ENCODE measurements around the gene FARP1.

FARP1 gene

DNA sequence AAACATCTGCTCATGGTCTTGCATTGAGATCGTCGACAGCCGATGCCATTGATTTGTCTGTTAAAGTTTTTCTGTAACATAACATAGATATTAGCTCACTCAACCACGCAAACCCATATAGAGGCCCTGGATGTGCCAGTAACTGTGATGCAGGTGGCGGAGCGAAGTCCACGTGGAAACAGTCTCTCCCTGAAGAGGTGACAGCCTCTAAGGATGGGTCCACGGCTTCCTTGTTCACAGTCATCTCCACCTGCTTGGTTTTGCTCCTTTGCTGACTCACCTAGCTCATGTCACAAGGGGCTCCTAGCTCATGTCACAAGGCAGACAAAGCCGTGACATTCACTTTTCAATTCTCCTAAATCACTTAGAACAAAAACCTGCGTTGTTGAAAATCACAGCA is 42.4 kb upstream of the FARP1 start:
- no peak overlapping the region for H3K27ac ChIP-seq
- no peak for TF ChIP-seq ZFX (IDR thresholded peaks at IDR 0.05)
- TF ChIP-seq, protein P1, sequence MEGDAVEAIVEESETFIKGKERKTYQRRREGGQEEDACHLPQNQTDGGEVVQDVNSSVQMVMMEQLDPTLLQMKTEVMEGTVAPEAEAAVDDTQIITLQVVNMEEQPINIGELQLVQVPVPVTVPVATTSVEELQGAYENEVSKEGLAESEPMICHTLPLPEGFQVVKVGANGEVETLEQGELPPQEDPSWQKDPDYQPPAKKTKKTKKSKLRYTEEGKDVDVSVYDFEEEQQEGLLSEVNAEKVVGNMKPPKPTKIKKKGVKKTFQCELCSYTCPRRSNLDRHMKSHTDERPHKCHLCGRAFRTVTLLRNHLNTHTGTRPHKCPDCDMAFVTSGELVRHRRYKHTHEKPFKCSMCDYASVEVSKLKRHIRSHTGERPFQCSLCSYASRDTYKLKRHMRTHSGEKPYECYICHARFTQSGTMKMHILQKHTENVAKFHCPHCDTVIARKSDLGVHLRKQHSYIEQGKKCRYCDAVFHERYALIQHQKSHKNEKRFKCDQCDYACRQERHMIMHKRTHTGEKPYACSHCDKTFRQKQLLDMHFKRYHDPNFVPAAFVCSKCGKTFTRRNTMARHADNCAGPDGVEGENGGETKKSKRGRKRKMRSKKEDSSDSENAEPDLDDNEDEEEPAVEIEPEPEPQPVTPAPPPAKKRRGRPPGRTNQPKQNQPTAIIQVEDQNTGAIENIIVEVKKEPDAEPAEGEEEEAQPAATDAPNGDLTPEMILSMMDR (conservative IDR thresholded peaks at IDR 0.05) = no peak

- no peak overlapping the region for H3K27ac ChIP-seq
- TF ChIP-seq ZFX (IDR thresholded peaks at IDR 0.05) = no peak
- TF ChIP-seq, protein P1 (conservative IDR thresholded peaks at IDR 0.05) = no peak
Measured at GRCh38 chr13:98103531-98103930, 39.4 kb upstream of the FARP1 start.

DNA sequence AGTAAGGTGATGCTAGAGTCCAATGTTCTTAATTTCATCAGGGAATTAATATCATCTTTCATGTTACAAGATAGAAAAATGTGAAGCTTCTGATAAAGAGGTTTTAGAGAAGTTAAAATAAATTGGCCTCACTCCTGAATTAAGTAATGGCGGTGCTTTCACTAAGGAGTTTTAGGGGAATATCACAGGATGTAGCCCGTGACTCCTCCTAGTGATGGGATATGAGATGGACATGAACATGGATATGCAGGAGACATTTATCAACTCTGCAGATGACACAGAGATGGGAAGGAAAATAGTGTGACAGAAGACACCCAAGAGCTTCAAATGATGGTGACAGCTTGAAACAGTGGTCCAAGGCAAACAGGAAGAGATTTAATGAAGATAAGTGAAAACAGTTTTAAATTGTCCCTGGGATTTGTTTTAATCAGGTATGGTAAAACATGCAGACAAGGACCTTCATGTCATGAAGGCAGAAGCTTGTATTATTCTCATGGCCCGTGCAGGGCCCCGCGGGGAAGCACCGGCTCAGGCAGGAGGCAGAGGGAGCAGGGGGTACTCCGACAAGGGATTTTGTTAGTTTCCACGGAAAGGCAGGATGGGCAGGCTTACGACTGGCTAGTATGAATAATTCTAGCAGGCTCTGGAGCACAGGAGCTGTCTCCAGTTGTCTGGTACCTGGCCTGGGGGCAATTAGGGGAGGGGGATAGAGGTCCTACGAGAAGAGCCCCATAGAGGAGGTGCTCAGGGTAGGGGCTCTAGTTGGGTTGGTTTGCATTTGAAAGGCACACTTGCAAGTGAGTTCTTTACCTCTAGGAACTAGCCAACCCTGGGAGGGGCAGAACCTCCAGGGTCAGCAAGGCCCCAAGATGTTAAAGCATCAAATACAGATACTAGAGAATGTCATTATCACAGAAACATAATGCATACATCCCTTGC is 38.7 kb upstream of the FARP1 start:
- TF ChIP-seq ZFX (IDR thresholded peaks at IDR 0.05) = no peak
- TF ChIP-seq, protein P1 (conservative IDR thresholded peaks at IDR 0.05) = no peak; the same call in 1 of the 2 replicates
- H3K27ac ChIP-seq = no peak overlapping the region

DNA sequence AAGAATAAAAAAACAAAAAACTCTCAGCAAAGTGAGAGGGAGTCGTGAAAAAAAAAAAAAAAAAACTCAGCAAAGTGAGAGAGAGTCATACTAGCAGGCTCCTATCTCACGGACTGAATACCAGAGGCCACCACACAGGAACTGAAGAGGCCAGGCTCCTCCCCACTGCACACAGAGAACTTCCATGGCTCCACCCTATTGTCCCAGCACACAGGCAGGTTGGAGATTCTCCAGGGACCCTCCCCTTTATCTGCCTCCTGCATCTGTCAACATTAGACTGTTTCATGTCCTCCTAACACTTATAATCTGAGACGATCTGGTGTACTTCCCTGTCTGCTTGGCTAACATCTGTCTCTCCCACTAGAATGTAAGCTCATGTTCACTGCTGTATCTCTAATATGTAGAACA is 37.0 kb upstream of the FARP1 start:
- no peak overlapping the region for H3K27ac ChIP-seq

DNA sequence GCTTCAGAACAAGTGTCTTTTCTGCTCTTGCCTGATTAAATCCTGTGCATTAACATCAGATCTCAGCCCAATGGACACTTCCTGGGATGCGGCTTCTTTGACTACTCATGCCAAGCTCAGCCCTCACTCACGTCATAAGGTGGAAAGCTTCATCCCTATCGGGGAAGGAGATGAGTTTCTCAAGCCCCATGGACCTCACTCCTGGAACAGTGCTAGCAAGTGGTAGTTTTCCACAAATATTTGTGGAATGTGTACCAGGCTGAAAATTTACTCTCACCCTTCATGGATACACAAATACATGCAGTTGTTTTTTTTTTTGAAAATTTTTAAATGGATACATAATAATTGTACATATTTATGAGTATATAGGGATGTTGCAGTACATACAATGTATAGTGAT is 34.6 kb upstream of the FARP1 start:
- no peak overlapping the region for H3K27ac ChIP-seq
- TF ChIP-seq, protein P1 (conservative IDR thresholded peaks at IDR 0.05) = no peak
- no peak for TF ChIP-seq ZFX (IDR thresholded peaks at IDR 0.05)

More for the DNA sequence above, 37.0 kb upstream of the FARP1 start:
- TF ChIP-seq, protein P1 (conservative IDR thresholded peaks at IDR 0.05) = no peak
- TF ChIP-seq ZFX (IDR thresholded peaks at IDR 0.05) = no peak

- TF ChIP-seq, protein P1 (conservative IDR thresholded peaks at IDR 0.05) = no peak
- TF ChIP-seq ZFX (IDR thresholded peaks at IDR 0.05) = no peak
- H3K27ac ChIP-seq = no peak overlapping the region
Measured at GRCh38 chr13:98109226-98109853, 33.6 kb upstream of the FARP1 start.

GRCh38 chr13:98110749-98111148 is 32.1 kb upstream of the FARP1 start:
- no peak overlapping the region for H3K27ac ChIP-seq
- TF ChIP-seq ZFX (IDR thresholded peaks at IDR 0.05) = no peak
- TF ChIP-seq, protein P1 (conservative IDR thresholded peaks at IDR 0.05) = no peak

All from C4-2B (cell line).